HG02678 (cell line): Measurements from ENCODE around the gene GPR183.

ENCODE experiments used
- ATAC-seq: cut with Tn5 transposase; IDR thresholded peaks from one replicate; pipeline ENCODE4 v1.9.1; 2021; ENCODE audit warnings: mild to moderate bottlenecking, moderate library complexity; ENCODE audit not compliant: unreplicated experiment

The GPR183 gene

DNA sequence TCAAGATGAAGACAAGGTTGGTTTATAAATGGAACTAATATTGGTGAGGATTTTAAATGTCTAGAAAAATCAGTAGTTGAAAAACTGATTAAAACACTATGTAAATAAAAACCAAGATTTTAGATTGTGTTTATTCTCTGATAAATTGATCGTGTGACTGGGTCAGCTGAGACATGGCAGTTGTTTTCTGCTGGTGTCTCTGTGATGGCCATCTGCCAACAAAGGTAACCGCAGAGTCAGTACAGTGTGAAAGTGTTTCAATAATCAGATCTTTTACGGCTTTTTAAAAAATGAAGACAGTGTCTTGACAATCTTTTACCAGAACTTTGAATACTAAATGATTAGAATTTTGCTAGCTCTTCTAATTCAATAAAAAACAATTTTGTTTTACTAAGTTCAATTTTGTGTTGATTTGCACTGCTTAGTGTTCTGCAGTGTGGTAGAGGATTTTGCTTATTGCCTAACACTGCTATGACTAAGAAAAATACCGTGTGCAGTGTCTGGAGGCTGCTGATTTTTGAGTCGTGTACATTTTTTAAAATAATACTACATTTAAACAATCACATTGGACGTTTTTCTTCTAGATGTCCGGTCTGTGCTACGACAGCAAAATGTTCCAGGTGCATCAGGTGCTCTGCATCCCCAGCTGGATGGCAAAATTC is 32.7 kb upstream of the GPR183 start:
- no peak for ATAC-seq

DNA sequence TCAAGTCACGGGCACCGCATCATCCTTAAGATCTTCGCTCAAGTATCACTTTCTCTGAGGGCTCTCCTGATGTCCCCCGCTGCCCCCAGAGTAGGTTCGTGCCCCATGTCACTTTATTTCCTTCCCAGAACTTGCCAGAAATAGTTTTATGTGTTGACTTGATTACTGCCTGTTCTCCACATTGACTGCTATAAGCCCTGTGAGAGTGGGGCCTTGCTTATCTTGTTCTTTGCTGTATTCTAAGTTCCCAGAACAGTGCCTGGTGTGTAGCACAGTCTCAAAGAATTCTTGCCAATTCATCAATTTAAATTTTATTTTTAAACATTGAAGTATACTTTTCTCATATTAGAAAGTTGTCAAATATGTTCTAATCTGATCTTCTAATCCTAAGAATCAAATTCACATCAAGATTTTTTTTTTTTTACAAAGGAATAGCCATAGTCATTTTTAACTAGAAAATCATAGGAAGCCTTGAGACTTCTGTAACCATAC is 32.1 kb upstream of the GPR183 start:
- ATAC-seq, result no peak

DNA sequence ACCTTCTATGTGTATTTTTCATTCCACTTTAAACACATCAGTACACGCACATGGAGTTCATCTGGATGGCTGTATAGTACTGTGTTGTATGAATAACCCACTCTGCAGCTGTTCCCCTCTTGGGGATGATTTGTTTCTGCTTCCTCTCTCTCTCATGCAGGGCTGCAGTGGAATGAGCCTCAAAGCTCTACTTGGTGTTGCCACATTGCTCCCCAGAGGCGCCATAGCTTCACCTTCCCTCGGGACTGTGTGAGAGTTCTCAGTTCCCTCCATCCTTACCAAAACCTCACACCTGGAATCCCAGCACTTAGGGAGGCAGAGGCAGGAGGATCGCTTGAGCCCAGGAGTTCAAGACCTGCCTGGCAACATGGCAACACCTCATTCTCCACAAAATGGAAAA is 28.4 kb upstream of the GPR183 start:
- ATAC-seq, result peak; percentile 72

DNA sequence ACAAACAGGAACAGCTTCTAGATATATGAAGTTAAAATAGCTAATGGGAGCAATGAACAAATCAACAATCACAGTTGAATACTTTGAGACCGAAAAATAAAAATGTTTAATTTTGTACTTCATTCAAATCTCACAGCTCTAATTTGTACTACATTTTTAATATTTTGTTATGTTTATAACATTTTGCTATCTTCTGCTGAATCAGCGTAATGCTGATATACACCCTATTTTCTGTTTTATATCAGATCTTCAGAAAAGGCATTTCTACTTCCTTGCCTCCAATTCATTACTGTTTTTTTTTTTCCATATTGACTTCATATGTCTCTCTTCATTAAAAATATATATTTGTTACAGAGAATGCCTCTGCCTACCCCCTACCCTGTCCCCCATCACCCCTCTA is 27.9 kb upstream of the GPR183 start:
- no peak for ATAC-seq

GRCh38 chr13:99334221-99334620 is 27.0 kb upstream of the GPR183 start:
- no peak for ATAC-seq

DNA sequence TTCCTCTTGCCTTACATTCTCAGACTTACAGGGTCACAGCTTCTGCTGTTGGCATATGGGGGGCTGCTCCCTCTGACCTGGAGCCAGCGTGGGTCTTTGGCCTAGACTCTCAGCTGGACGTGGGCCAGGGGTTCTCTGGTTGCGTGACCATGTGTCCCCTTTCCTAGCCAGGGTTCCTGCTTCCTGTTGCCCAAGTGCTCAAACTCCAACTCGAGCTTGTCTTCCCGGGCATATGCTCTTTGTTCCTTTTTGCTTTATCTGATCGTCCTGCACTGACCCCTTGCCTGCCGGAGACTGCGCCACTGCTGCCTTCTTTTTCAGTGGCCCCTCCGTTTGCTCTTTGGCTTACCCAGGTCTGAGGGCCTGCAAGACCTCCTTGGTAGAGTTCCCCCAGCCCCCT is 25.3 kb upstream of the GPR183 start:
- peak; percentile 4 for ATAC-seq

GRCh38 chr13:99331881-99332293 is 24.7 kb upstream of the GPR183 start:
- peak; percentile 85 for ATAC-seq

DNA sequence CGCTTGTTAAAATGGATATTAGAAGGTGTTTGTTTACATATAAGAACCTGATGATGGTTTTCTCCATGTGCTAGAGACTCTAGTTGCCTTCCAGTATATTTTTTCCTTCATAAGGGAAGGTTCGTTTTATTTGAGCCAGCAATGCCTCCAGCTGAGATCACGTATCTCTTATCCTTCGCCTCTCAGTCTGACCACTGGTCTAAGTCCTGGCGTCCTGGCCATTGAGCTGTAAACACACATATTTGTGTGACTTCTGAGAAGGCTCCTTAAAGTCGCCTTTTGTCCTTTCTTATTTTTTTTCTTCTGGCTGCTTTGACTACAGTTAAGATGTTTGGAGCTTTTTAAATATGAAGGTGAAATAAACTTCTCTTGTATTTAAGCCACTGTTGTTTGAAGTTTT is 23.7 kb upstream of the GPR183 start:
- no peak for ATAC-seq

- no peak for ATAC-seq
Measured at GRCh38 chr13:99329477-99329876, 22.3 kb upstream of the GPR183 start.

GRCh38 chr13:99327761-99328160 is 20.6 kb upstream of the GPR183 start:
- no peak for ATAC-seq

DNA sequence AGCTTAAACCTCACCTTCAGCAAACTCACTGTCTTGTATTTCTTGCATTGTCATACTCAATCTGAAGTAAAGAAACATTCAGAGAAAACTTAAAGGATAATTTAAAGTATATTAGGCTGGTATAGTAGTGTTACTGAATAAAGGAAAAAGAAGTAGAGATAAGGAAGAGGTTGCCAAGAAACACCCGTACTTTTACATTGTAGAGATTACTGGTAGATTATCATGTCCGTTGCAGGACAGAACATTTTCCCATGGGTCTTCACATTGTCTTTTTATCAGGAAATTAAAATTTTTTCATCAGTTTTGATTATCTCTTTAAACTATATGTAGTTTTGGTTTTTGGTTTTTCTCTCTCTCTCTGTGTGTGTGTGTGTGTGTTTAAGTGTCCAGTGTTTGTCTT is 19.9 kb upstream of the GPR183 start:
- ATAC-seq, result no peak

DNA sequence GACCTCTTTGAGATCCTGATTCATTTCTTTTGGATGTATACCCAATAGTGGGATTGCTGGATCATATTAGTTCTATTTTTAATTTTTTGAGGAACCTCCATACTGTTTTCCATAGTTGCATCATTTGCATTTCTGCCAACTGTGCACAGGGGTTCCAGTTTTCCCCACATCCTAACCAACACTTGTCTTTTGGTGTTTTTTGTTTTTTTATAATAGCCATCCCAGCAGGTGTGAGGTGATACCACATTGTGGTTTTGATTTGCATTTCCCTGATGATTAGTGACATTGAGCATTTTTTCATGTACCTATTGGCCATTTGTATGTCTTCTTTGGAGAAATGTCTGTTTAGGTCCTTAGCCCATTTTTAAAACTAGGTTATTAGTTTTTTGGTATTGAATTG is 18.8 kb upstream of the GPR183 start:
- ATAC-seq, result peak; percentile 28

- no peak for ATAC-seq
Measured at GRCh38 chr13:99323488-99323887, 16.3 kb upstream of the GPR183 start.

DNA sequence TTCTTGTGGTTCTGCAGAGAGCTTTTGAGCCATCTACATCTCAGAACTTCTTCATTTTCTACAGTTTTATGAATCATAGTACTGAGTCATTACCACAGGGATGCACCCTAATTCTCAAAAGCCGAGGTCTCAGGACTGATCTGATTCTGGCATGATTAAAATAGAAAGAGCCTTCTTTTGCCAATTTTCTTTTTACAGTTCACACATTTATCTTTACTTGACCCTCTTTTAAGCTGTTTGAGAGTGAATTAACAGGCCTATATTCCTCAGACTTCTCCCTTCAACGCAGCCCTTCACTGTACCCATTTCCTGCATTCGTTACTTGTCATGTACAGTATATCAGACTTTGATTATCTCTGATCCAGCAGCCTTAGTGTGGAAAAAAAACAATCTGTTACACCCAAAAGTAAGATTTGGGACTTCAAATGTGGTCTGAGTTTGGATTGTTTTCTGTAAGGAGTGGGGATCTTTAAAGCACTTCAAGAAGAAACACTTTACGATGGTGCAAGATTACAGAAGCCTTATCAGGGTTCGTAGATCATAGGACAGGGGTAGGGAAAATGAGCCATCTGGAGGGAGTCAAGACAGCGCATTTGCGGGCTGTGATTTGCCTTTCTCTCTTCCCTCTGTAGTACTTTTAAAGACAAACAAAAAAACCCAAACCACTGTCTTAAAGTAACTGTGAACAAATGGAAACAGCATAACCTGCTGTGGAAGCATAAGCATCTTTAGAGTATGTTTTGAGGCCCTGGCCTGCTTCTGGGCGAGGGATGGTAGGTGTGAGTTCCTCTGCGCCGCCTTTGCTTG is 15.3 kb upstream of the GPR183 start:
- peak; percentile 85 for ATAC-seq

DNA sequence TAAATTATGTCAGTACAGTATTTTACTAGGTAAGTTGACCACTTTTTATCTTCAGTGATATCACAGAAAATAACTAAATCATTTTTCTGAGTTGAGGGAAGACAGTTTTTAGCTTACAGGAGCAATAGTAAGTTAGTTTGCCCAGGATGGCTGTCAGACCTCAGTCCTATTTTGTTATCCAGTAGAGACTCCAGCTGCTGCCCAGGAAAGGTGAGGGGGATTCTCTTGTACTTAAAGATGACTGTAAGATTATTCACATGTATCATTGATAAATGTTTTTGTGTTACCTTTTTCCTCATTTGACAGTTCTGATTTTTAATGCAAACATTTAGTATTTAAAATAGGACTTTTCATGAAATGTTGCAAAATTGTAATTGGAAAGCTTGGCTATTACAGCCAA is 14.5 kb upstream of the GPR183 start:
- no peak for ATAC-seq

- ATAC-seq, result no peak
Measured at GRCh38 chr13:99320693-99321481, 13.7 kb upstream of the GPR183 start.

DNA sequence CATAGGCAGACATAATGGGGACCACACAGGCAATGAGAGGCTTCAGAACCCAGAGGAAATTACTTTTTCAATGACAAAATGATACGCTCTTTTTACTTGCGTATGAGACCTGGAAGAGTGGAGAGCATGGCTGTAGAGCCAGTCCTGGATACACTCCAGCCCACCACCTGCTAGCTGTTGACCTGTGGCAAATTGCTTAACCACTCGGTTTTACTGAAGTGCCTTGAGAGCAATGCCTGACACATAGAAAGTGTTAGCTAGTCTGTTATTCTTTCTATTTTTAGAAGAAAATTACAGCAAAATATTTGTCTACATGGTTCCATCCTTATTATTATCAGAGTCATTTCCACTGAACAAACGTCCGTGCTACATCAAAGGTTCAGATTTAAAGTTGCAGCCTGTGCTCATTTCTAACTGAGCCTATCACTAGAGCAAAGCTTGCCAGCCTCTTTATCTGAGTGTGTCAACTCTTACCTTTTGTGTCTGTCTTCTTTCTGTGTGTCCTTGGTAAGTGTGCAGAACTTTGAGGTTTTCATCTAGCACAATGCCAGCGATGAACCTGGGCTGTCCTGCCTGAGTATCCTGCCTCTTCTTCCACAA is 9.6 kb upstream of the GPR183 start:
- ATAC-seq, result no peak

GRCh38 chr13:99316224-99316623 is 9.0 kb upstream of the GPR183 start:
- ATAC-seq, result no peak

DNA sequence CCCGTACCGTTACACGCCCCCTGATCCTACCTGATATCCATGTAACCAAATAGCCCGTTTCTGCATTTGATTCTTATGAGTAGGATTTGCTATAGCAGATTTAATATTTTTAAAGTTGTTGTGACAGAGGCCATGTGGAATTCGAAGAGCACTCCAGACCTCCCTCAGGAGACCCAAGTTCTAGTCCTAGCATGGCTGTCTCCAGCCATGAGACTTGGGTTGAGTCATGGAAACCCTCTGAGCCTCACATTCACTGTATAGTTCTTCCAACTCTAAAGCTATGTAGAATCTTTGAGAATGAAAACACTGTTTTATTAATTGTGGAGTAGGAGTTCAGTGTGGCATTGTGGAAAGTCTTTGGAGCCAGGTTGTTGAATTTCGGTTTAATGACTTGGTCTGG is 8.0 kb upstream of the GPR183 start:
- ATAC-seq, result no peak

- ATAC-seq, result no peak
Measured at GRCh38 chr13:99314640-99315176, 7.5 kb upstream of the GPR183 start.

GRCh38 chr13:99313941-99314340 is 6.7 kb upstream of the GPR183 start:
- ATAC-seq, result no peak
